Measurements from ENCODE around the gene C6orf132.

The C6orf132 gene

GRCh38 chr6:42073287-42073686 lies 69.1 kb downstream of the C6orf132 start:
- FAIRE-seq (no peak), DNase-seq (ENCODE audit: insufficient read length, low spot score) (no peak)
- TF ChIP-seq POLR2A (IDR thresholded peaks at IDR 0.05; ENCODE audit: low read depth, low read length) (no peak), TAF1 (IDR thresholded peaks at IDR 0.05; ENCODE audit: low read depth, low read length) (no peak)

- TF ChIP-seq TAF1 (IDR thresholded peaks at IDR 0.05; ENCODE audit: low read depth, low read length), result no peak
- FAIRE-seq (no peak), DNase-seq (ENCODE audit: insufficient read length, low spot score) (no peak)
These were observed 70.4 kb downstream of the C6orf132 start for GRCh38 chr6:42071881-42072583.

- FAIRE-seq (no peak), DNase-seq (ENCODE audit: insufficient read length, low spot score) (no peak)
- TF ChIP-seq POU2F2 (IDR thresholded peaks at IDR 0.05; ENCODE audit: low read depth, low read length) (no peak), SPI1 (IDR thresholded peaks at IDR 0.05; ENCODE audit: low read depth, low read length) (no peak), PAX5 (IDR thresholded peaks at IDR 0.05; ENCODE audit: insufficient read depth, low read length, severe bottlenecking) (no peak), POLR2AphosphoS5 (IDR thresholded peaks at IDR 0.05; ENCODE audit: low read depth, low read length) (no peak), TAF1 (IDR thresholded peaks at IDR 0.05; ENCODE audit: low read depth, low read length) (no peak), POLR2A (IDR thresholded peaks at IDR 0.05; ENCODE audit: low read depth, low read length) (no peak)
These were observed 73.4 kb downstream of the C6orf132 start for GRCh38 chr6:42068872-42069522.

GRCh38 chr6:42068173-42068572 lies 74.2 kb downstream of the C6orf132 start:
- TF ChIP-seq POU2F2 (IDR thresholded peaks at IDR 0.05; ENCODE audit: low read depth, low read length), result no peak
- TF ChIP-seq TAF1 (IDR thresholded peaks at IDR 0.05; ENCODE audit: low read depth, low read length), result no peak
- TF ChIP-seq POLR2A (IDR thresholded peaks at IDR 0.05; ENCODE audit: low read depth, low read length), result no peak
- no peak for TF ChIP-seq POLR2AphosphoS5 (IDR thresholded peaks at IDR 0.05; ENCODE audit: low read depth, low read length)
- no peak for TF ChIP-seq SPI1 (IDR thresholded peaks at IDR 0.05; ENCODE audit: low read depth, low read length)
- no peak for TF ChIP-seq PAX5 (IDR thresholded peaks at IDR 0.05; ENCODE audit: insufficient read depth, low read length, severe bottlenecking)
- FAIRE-seq (no peak), DNase-seq (ENCODE audit: insufficient read length, low spot score) (no peak)

GRCh38 chr6:42066156-42066675 lies 76.2 kb downstream of the C6orf132 start:
- no peak for TF ChIP-seq SPI1 (IDR thresholded peaks at IDR 0.05; ENCODE audit: low read depth, low read length)
- TF ChIP-seq POU2F2 (IDR thresholded peaks at IDR 0.05; ENCODE audit: low read depth, low read length), result no peak
- no peak for TF ChIP-seq TAF1 (IDR thresholded peaks at IDR 0.05; ENCODE audit: low read depth, low read length)
- TF ChIP-seq POLR2AphosphoS5 (IDR thresholded peaks at IDR 0.05; ENCODE audit: low read depth, low read length), result no peak
- no peak for TF ChIP-seq POLR2A (IDR thresholded peaks at IDR 0.05; ENCODE audit: low read depth, low read length)
- TF ChIP-seq PAX5 (IDR thresholded peaks at IDR 0.05; ENCODE audit: insufficient read depth, low read length, severe bottlenecking), result no peak
- DNase-seq (ENCODE audit: insufficient read length, low spot score), result no peak
- FAIRE-seq, result no peak

- TF ChIP-seq POLR2AphosphoS5 (IDR thresholded peaks at IDR 0.05; ENCODE audit: low read depth, low read length) (no peak), SPI1 (IDR thresholded peaks at IDR 0.05; ENCODE audit: low read depth, low read length) (no peak), POLR2A (IDR thresholded peaks at IDR 0.05; ENCODE audit: low read depth, low read length) (no peak), POU2F2 (IDR thresholded peaks at IDR 0.05; ENCODE audit: low read depth, low read length) (no peak), PAX5 (IDR thresholded peaks at IDR 0.05; ENCODE audit: insufficient read depth, low read length, severe bottlenecking) (no peak), TAF1 (IDR thresholded peaks at IDR 0.05; ENCODE audit: low read depth, low read length) (no peak)
- no peak for DNase-seq (ENCODE audit: insufficient read length, low spot score)
- FAIRE-seq, result no peak
These were observed 82.7 kb downstream of the C6orf132 start for GRCh38 chr6:42059743-42060142.

- DNase-seq (ENCODE audit: insufficient read length, low spot score) (no peak), FAIRE-seq (no peak)
- TF ChIP-seq SPI1 (IDR thresholded peaks at IDR 0.05; ENCODE audit: low read depth, low read length) (no peak), POLR2AphosphoS5 (IDR thresholded peaks at IDR 0.05; ENCODE audit: low read depth, low read length) (no peak), PAX5 (IDR thresholded peaks at IDR 0.05; ENCODE audit: insufficient read depth, low read length, severe bottlenecking) (no peak), TAF1 (IDR thresholded peaks at IDR 0.05; ENCODE audit: low read depth, low read length) (no peak), POU2F2 (IDR thresholded peaks at IDR 0.05; ENCODE audit: low read depth, low read length) (no peak), POLR2A (IDR thresholded peaks at IDR 0.05; ENCODE audit: low read depth, low read length) (no peak)
These were observed 88.8 kb downstream of the C6orf132 start for GRCh38 chr6:42053601-42054000.

GRCh38 chr6:42051268-42051653 lies 91.2 kb downstream of the C6orf132 start:
- FAIRE-seq, result no peak
- DNase-seq (ENCODE audit: insufficient read length, low spot score), result no peak
- no peak for TF ChIP-seq POLR2AphosphoS5 (IDR thresholded peaks at IDR 0.05; ENCODE audit: low read depth, low read length)
- no peak for TF ChIP-seq POU2F2 (IDR thresholded peaks at IDR 0.05; ENCODE audit: low read depth, low read length)
- no peak for TF ChIP-seq TAF1 (IDR thresholded peaks at IDR 0.05; ENCODE audit: low read depth, low read length)

All from GM12891 (cell line).